Measurements from ENCODE around the gene KLK14. TPM values are rescaled to one million over a fixed set of nuclear protein-coding genes. Genes with fewer than 3 reads are reported as not detected.

The KLK14 gene
- total RNA-seq, 1 donor from 2014 or later: 0.80 TPM

DNA sequence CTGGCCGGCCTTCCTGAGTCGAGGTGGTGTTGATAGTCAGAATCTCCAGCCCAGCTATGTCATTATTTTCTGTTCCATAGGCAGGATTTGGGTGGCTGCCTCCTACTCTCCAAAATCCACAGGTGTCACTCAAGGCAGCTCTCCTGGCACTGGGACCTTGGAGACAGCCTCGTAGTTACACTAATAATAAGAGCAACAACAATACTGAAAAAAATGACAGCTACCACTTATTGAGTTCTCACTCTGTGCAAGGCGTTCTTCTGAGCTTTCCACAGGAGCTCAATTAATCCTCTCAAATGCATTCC is 35.7 kb downstream of the KLK14 start:
- intact Hi-C loops (cut with micrococcal nuclease): no loop called here

DNA sequence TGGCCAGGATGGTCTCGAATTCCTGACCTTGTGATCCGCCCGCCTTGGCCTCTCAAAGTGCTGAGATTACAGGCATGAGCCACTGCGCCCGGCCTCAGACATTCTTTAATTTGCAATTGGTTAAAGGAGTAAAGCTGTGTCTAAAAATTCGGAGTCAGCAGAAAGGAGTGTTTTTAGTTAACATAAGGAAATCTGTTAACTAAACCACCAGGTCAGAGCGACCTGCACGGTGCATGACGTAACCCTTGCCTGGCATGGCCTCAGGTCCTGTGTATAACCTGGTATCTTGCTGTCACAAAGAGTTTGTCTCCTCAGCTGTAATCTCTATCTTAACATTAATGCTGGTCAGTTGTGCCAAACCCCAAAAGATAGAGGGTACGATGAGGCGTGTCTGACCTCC is 38.4 kb downstream of the KLK14 start:
- intact Hi-C loops (cut with micrococcal nuclease): no loop called here

DNA sequence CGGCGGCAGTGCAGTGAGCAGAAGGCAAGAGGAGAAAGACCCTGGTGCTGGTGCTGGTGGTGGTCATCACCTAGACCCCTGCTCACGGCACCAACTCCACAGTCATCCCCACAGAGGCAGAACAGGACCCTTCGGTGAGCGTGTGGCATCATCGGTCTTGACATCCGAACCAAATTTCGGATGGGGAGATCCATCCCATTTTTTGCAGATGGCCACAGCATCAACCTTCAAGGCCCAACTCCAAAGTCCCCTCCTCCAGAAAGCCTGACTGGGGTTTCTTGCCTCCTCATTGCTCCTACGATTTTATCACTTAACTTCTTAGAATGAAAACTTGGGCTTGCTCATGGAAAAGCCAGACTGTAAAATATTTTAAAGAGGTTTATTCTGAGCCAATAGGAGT is 39.2 kb downstream of the KLK14 start:
- intact Hi-C loops (cut with micrococcal nuclease): no loop called here

DNA sequence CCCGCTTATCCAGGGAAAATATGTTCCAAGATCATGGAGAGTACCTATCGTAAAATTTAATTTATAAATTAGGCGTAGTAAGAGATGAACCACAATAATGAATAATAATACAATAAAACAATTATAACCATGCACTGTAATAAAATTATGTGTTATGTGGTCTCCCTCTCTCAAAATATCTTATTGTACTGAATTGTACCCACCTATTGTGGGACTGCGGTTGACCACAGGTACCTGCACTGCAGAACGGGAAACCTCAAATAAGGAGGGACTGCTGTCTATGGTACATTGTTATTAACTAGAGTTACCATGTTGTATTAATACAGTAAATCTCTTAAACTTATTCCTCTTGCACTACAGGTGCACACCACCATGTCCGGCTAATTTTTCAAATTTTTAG is 42.5 kb downstream of the KLK14 start:
- intact Hi-C loops (cut with micrococcal nuclease): no loop called here

DNA sequence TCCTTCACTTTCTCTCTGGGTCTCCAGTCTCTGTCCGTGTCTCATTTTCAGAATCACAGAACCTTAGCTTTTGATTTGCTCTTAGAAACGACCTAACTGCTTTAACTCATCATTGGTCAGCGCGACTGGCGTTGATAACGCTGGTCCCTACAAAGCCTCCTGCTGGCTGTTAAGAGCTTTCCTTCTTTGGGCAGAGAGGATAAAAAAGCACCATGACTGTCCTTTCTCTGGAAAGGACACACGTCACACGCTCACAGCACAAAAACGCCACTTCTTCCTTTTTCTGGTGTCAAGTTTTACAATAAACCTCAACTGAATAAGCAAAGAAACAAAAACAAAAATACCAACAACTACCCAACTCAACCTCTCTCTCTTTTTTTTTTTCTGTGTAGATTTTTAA is 46.2 kb downstream of the KLK14 start:
- intact Hi-C loops (cut with micrococcal nuclease): no loop called here

DNA sequence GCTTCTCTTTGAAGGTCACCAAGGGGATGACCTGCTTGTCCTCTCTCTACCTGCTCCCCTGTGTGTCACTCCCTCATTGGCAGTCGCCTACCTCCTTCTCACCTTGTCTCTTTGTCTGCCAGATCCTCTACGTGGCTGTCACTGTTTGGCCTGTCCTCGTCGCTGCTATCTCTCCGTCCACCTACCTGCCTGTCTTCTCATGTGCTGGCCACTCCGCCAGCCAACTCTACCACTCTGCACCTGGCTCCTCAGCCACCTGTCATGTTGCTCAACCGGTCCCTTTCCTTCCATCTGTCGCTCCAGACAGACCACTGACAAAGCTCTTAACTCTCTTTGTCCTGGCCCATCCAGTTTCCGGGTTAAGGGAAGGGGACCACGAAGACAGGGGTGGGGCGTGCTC is 48.0 kb downstream of the KLK14 start, which contains the start of gene KLK12:
Gene KLK12 (minus strand): TSS at position 299 of the 400 bp plus-strand sequence. CDS start 381 bp downstream, outside the sequence.
- intact Hi-C loops (cut with micrococcal nuclease): no loop called here

DNA sequence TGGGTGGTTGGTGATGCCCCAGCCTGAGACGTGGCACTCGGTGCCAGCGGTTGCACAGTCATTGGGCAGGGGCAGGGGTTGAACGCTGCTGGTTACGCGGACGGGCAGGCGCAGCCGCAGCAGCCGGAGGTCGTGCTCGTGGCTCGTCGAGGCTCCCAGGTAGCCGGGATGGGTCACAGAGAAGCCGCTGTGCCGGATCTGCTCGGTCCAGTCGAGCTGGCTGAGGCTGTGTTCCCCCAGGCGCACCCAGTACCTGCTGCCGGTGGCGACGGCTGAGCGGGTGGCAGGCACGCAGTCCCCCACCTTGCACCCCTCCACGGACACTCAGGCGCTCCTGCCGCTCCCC is 50.8 kb downstream of the KLK14 start:
- intact Hi-C loops (cut with micrococcal nuclease): no loop called here

DNA sequence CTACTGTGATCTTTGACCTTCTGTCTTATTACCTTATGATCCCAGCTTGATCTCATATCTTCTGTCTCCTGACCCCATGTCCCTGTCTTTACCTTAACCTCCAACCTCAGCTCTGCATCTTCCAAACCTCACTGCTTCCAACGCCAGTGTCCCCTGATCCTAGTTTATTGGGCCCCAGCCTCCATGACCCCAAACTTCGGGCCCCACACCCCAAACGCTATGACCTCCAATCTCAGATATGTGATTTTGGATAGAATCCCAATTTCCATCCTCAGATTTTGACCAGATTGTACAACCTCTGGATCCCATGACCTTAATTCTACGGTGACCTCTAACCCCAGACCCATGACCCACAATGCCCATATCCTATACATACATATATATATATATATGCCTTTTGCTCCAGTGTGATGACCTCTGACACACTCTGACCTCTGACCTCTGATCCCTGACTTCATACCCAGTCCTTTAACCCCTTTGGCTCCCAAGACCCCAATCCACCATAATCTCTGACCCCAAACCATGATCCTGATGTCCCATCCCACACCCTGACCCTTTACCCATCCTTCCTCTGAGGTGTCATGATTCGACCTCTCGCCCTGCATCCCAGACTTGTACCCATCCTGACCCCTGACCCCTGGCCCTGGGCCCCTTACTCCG is 51.3 kb downstream of the KLK14 start:
- intact Hi-C loops (cut with micrococcal nuclease): no loop called here

DNA sequence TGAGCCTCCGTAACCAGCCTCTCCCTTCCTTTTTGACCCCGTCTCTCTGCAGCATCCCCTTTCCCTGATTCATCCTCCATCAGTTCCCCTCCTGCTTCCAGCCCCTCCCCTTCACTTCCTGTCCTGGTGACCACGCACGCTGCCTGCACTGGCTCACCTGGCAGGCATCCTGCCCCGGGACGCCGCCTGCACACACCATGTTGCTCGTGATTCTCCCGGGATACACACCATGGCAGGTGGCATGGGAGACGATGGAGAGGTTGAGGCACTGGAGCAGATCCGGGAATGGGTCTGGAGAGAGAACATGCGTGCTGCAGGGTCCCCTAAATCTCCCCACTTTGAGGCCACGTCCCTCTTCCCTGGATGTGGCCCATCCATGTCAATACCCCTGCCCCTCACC is 52.1 kb downstream of the KLK14 start:
- intact Hi-C loops (cut with micrococcal nuclease): no loop called here

DNA sequence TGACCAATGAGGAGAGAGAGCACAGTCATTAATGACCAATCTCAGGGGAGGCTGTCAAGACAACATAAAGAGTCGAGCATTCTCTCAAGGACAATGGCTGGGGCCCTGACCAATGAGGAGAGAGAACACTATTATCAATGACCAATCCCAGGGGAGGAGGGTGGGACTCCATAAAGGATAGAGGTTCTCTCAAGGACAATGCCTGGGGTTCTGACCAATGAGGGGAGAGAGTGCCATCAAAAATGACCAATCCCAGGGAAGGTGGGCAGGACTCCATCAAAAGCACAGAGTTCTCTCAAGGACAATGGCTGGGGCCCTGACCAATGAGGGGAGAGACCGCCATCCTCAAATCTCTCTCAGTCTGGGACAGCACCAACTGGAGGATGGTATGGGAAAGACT is 53.0 kb downstream of the KLK14 start:
- intact Hi-C loops (cut with micrococcal nuclease): no loop called here

Other genes with a start within 250 kb of the KLK14 start
- not detected in 2 replicates for gene KLK15, start 249.3 kb downstream of the KLK14 start, total RNA-seq
- not detected in 2 replicates for gene KLK3, start 228.0 kb downstream of the KLK14 start, total RNA-seq
- 0.16 and 0.27 TPM in 2 replicates for gene KLK2, start 209.4 kb downstream of the KLK14 start, total RNA-seq
- gene KLK4, start 171.5 kb downstream of the KLK14 start, total RNA-seq: not detected in 2 replicates
- not detected in 2 replicates for gene KLK5, start 129.8 kb downstream of the KLK14 start, total RNA-seq
- gene KLK6, start 113.3 kb downstream of the KLK14 start, total RNA-seq: not detected in 2 replicates
- gene KLK7, start 99.0 kb downstream of the KLK14 start, total RNA-seq: not detected in 2 replicates
- not detected in 2 replicates for gene KLK8, start 81.3 kb downstream of the KLK14 start, total RNA-seq
- gene KLK10, start 63.2 kb downstream of the KLK14 start, total RNA-seq: not detected in 2 replicates
- not detected in 2 replicates for gene KLK11, start 56.3 kb downstream of the KLK14 start, total RNA-seq
- not detected in 2 replicates for gene KLK12, start 47.9 kb downstream of the KLK14 start, total RNA-seq
- not detected in 2 replicates for gene KLK13, start 17.8 kb downstream of the KLK14 start, total RNA-seq
- gene CTU1, start 25.5 kb upstream of the KLK14 start, total RNA-seq: 8.2 and 9.0 TPM in 2 replicates
- gene SIGLEC9, start 42.0 kb upstream of the KLK14 start, total RNA-seq: 0.14 and 0.25 TPM in 2 replicates
- gene SIGLEC7, start 59.4 kb upstream of the KLK14 start, total RNA-seq: not detected in 2 replicates
- 15.0 and 18.7 TPM in 2 replicates for gene CD33, start 142.2 kb upstream of the KLK14 start, total RNA-seq
- not detected in 2 replicates for gene SIGLECL1, start 168.2 kb upstream of the KLK14 start, total RNA-seq
- not detected in 2 replicates for gene IGLON5, start 228.8 kb upstream of the KLK14 start, total RNA-seq